A549 (cell line): ENCODE data around the gene IFNA1.

Source experiments
- ESRRA ChIP-seq: fragments of 150-350 bp; IDR thresholded peaks from 2 replicates; pipeline ENCODE4 v1.6.1; 2014; ENCODE audit warnings: mild to moderate bottlenecking, low read length, borderline replicate concordance
- JUNB ChIP-seq: fragments of >200 bp; sonication (Bioruptor Twin); formaldehyde crosslinking; IDR thresholded peaks from 2 replicates; pipeline ENCODE4 v1.6.1; 2016
- NFE2L2 ChIP-seq: fragments of 150-350 bp; conservative IDR thresholded peaks from 2 replicates; pipeline ENCODE4 v1.6.1; 2014; ENCODE audit warnings: low read length
- POLR2A ChIP-seq: IDR thresholded peaks from 2 replicates; pipeline ENCODE4 v1.6.1; 2012; ENCODE audit warnings: mild to moderate bottlenecking, low read length
- TF ChIP-seq, protein P1 (sequence below): fragments of >200 bp; sonication (Bioruptor Twin); formaldehyde crosslinking; IDR thresholded peaks from 3 replicates; pipeline ENCODE4 v1.5.1; 2016

DNA sequence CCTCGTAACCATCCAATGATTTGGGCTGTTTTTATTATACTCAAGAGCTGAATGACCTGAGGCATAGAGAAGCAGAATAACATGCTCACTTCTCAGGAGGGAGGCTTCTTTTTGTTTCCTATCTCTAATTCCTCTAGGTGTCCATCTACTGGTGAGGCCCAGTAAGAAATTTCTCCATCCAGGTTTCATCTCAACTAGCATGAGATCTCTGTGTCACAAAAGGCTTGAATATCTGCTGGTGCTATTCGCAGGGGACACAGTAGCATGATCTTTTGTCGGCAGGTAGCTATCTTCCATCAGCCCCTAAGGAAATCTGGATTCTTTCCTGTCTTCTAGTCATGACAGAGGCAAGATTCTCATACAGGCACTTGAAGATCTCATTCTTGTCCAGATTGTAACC is 33.0 kb downstream of the IFNA1 start:
- TF ChIP-seq, protein P1, sequence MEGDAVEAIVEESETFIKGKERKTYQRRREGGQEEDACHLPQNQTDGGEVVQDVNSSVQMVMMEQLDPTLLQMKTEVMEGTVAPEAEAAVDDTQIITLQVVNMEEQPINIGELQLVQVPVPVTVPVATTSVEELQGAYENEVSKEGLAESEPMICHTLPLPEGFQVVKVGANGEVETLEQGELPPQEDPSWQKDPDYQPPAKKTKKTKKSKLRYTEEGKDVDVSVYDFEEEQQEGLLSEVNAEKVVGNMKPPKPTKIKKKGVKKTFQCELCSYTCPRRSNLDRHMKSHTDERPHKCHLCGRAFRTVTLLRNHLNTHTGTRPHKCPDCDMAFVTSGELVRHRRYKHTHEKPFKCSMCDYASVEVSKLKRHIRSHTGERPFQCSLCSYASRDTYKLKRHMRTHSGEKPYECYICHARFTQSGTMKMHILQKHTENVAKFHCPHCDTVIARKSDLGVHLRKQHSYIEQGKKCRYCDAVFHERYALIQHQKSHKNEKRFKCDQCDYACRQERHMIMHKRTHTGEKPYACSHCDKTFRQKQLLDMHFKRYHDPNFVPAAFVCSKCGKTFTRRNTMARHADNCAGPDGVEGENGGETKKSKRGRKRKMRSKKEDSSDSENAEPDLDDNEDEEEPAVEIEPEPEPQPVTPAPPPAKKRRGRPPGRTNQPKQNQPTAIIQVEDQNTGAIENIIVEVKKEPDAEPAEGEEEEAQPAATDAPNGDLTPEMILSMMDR, result 0 out of 3 replicates have a peak, but pooled peaks have one; percentile 7
- TF ChIP-seq ESRRA (no peak), POLR2A (no peak), NFE2L2 (no peak), JUNB (no peak)
